HepG2 (cell line): ENCODE results near the gene SERHL2. TPM values are rescaled to one million over a fixed set of nuclear protein-coding genes. Genes with fewer than 3 reads are reported as not detected.

Experiments
- ATAC-seq: fragments of 200-7000 bp; cut with Tn5 transposase; 3 replicates; pipeline ENCODE4 v1.9.1; 2020; ENCODE audit warnings: mild to moderate bottlenecking, moderate library complexity
- BruUV-seq: library from RNA; stranded (reverse); fragments of 400-500 nt; replicated peaks from 2 replicates; lab custom pipeline; 2021; lab: Mats Ljungman, UMichigan
- CTCF ChIA-PET: fragments of 300-600 bp; formaldehyde crosslinking; extraction: SDS; loops from one replicate; lab custom pipeline; 2021; ENCODE audit warnings: low total read pairs, inconsistent platforms, low intra/inter-chr PET ratio; lab: Yijun Ruan, JAX
- POLR2A ChIA-PET: fragments of 350-600 bp; sonication (Branson Sonifier 250); formaldehyde crosslinking; loops from one replicate; lab custom pipeline; 2020; ENCODE audit warnings: antibody characterized with exemption, inconsistent platforms; lab: Yijun Ruan, JAX
- DNase-seq: peaks from one replicate; pipeline ENCODE4 v3.0.0-alpha.2; 2015; ENCODE audit warnings: low spot score
- FAIRE-seq: peaks from 3 replicates; lab custom pipeline; 2011; peaks lifted over from hg19 to GRCh38; lab: Jason Lieb, UNC
- H2AFZ ChIP-seq: one replicate; pipeline ENCODE4 v1.6.1; 2011; ENCODE audit warnings: low read length, inconsistent platforms
- H3K27ac ChIP-seq: fragments of 300-600 bp; 3 replicates; pipeline ENCODE4 v1.8.0; 2011; ENCODE audit warnings: mixed run types, mild to moderate bottlenecking, mixed read lengths, low read length, inconsistent platforms; ENCODE audit not compliant: insufficient read depth; ENCODE audit errors: extremely low read length
- H3K27me3 ChIP-seq, 2 experiments: fragments of 200-600 bp in 1 of 2; 2 replicates in 1 of 2; 3 replicates in 1 of 2; pipeline versions ENCODE4 v1.6.0 to v1.8.0; 2011; ENCODE audit warnings: low read length in 2 of 2, mild to moderate bottlenecking in 2 of 2, moderate library complexity in 2 of 2, inconsistent platforms in 1 of 2; ENCODE audit not compliant: insufficient read depth in 2 of 2, control insufficient read depth in 1 of 2
- H3K36me3 ChIP-seq, 2 experiments: fragments of 200-600 bp in 1 of 2; replicated peaks in 1 of 2; 2 replicates in 1 of 2; 3 replicates in 1 of 2; pipeline versions ENCODE4 v1.5.1 to v1.8.0; 2011; ENCODE audit warnings: low read length in 2 of 2, inconsistent platforms in 1 of 2; ENCODE audit not compliant: insufficient read depth in 2 of 2, control insufficient read depth in 1 of 2
- H3K4me1 ChIP-seq: 2 replicates; pipeline ENCODE4 v1.5.1; 2012; ENCODE audit warnings: low read length, inconsistent platforms; ENCODE audit not compliant: insufficient read depth
- H3K4me2 ChIP-seq: 2 replicates; pipeline ENCODE4 v1.6.0; 2011; ENCODE audit warnings: low read depth, low read length, inconsistent platforms
- H3K4me3 ChIP-seq, 3 experiments: fragments of 200-600 bp in 1 of 3; sonication (generic), shearing (Covaris generic) in 1 of 3; replicated peaks in 1 of 3; 2 replicates each; pipeline ENCODE4 v1.5.1; 2011 to 2016; ENCODE audit warnings: low read length in 3 of 3, inconsistent platforms in 2 of 3, low read depth in 2 of 3, mild to moderate bottlenecking in 2 of 3, control low read depth in 1 of 3, mixed read lengths in 1 of 3; ENCODE audit not compliant: insufficient read depth in 1 of 3
- H3K79me2 ChIP-seq: one replicate; pipeline ENCODE4 v1.6.1; 2011; ENCODE audit warnings: low read length, inconsistent platforms; ENCODE audit not compliant: insufficient read depth
- H3K9ac ChIP-seq: 2 replicates; pipeline ENCODE4 v1.6.0; 2011; ENCODE audit warnings: mild to moderate bottlenecking, low read depth, low read length, inconsistent platforms; ENCODE audit not compliant: insufficient read depth
- H3K9me3 ChIP-seq: 2 replicates; pipeline ENCODE4 v1.5.1; 2012; ENCODE audit warnings: mild to moderate bottlenecking, low read length
- H4K20me1 ChIP-seq: 2 replicates; pipeline ENCODE4 v1.6.0; 2011; ENCODE audit warnings: inconsistent platforms, mild to moderate bottlenecking, low read length, moderate library complexity; ENCODE audit not compliant: insufficient read depth
- DPF2 ChIP-seq: sonication (generic); formaldehyde crosslinking; IDR thresholded peaks from 2 replicates; pipeline ENCODE4 v1.4.0; 2020; ENCODE audit warnings: mild to moderate bottlenecking, low read depth, missing genetic modification reagents, borderline replicate concordance
- EP300 ChIP-seq, 3 experiments: sonication (generic) in 1 of 3; formaldehyde crosslinking in 1 of 3; IDR thresholded peaks; 2 replicates each; pipeline versions ENCODE4 v1.5.1 to v1.6.1; 2011 to 2020; ENCODE audit warnings: low read depth in 2 of 3, low read length in 2 of 3, borderline replicate concordance in 1 of 3, improper control_type of control experiment in 1 of 3, mild to moderate bottlenecking in 1 of 3, missing genetic modification reagents in 1 of 3, moderate library complexity in 1 of 3
- HNF1B ChIP-seq: sonication (generic); formaldehyde crosslinking; IDR thresholded peaks from 2 replicates; pipeline ENCODE4 v1.5.1; 2020; ENCODE audit warnings: mild to moderate bottlenecking, moderate library complexity, missing genetic modification reagents
- MEF2D ChIP-seq: sonication (generic); formaldehyde crosslinking; IDR thresholded peaks from 2 replicates; pipeline ENCODE4 v1.5.1; 2020; ENCODE audit warnings: mild to moderate bottlenecking, missing genetic modification reagents
- NFE2L1 ChIP-seq: sonication (generic); formaldehyde crosslinking; IDR thresholded peaks from 2 replicates; pipeline ENCODE4 v1.4.0; 2020; ENCODE audit warnings: missing genetic modification reagents, mild to moderate bottlenecking, borderline replicate concordance
- POLR2A ChIP-seq, 2 experiments: IDR thresholded peaks; 2 replicates each; pipeline ENCODE4 v1.6.1; 2011; ENCODE audit warnings: low read depth in 2 of 2, low read length in 2 of 2, mild to moderate bottlenecking in 1 of 2, moderate library complexity in 1 of 2; ENCODE audit not compliant: insufficient read depth in 1 of 2
- POLR2G ChIP-seq: fragments of 200-400 bp; formaldehyde crosslinking; IDR thresholded peaks from 2 replicates; pipeline ENCODE4 v1.6.1; 2018; ENCODE audit warnings: mild to moderate bottlenecking, low read depth, low read length, moderate library complexity
- REXO4 ChIP-seq: sonication (generic); formaldehyde crosslinking; IDR thresholded peaks from 2 replicates; pipeline ENCODE4 v1.8.0; 2022; ENCODE audit warnings: missing genetic modification reagents, mild to moderate bottlenecking, borderline replicate concordance
- SIN3A ChIP-seq: IDR thresholded peaks from 2 replicates; pipeline ENCODE4 v1.6.1; 2011; ENCODE audit warnings: low read depth, mild to moderate bottlenecking, control low read depth, low read length, borderline replicate concordance
- SKI ChIP-seq: fragments of 450-650 bp; IDR thresholded peaks from one replicate; pipeline ENCODE4 v1.6.1; 2018; ENCODE audit warnings: mild to moderate bottlenecking; ENCODE audit not compliant: partially characterized antibody
- THRA ChIP-seq: sonication (generic); formaldehyde crosslinking; IDR thresholded peaks from 2 replicates; pipeline ENCODE4 v1.4.0; 2020; ENCODE audit warnings: missing genetic modification reagents, borderline replicate concordance
- YEATS4 ChIP-seq: sonication (generic); formaldehyde crosslinking; IDR thresholded peaks from 2 replicates; pipeline ENCODE4 v1.4.0; 2020; ENCODE audit warnings: missing genetic modification reagents, borderline replicate concordance
- ZFYVE20 ChIP-seq: sonication (generic); formaldehyde crosslinking; IDR thresholded peaks from 2 replicates; pipeline ENCODE4 v1.8.0; 2023; ENCODE audit warnings: low read depth, mild to moderate bottlenecking, moderate library complexity, missing genetic modification reagents, borderline replicate concordance
- ZNF101 ChIP-seq: sonication (generic); formaldehyde crosslinking; IDR thresholded peaks from 2 replicates; pipeline ENCODE4 v1.4.0; 2020; ENCODE audit warnings: mild to moderate bottlenecking, low read depth, missing genetic modification reagents, borderline replicate concordance
- ZNF383 ChIP-seq: sonication (generic); formaldehyde crosslinking; IDR thresholded peaks from 2 replicates; pipeline ENCODE4 v1.4.0; 2020; ENCODE audit warnings: missing genetic modification reagents, mild to moderate bottlenecking, borderline replicate concordance
- WGBS: methylation state at CpG from one replicate; pipeline ENCODE4 v1.1.6; 2017; ENCODE audit warnings: low lambda C conversion rate; 5-methylcytosine and 5-hydroxymethylcytosine counted together
- in situ Hi-C: cut with HindIII; loops from 2 replicates; pipeline ENCODE4 v1.10.0; 2017; ENCODE audit warnings: low pct_unique_long_range_greater_than_20kb; ENCODE audit not compliant: extremely low pct_ligation_motif_present
- intact Hi-C: fragments of 100-400 bp; cut with micrococcal nuclease; formaldehyde crosslinking; loops from one replicate; pipeline ENCODE4 v1.10.0; 2022; ENCODE audit not compliant: unreplicated experiment
- polyA plus RNA-seq, 8 experiments: library from polyadenylated mRNA; depleted of rRNA in 3 of 8; stranded (reverse) in 7 of 8; unstranded in 1 of 8; fragments of >200 nt; fragmentation: Illumina TruSeq in 4 of 8; extraction: Trizol in 4 of 8; gene quantifications; 2 replicates each; pipeline versions ENCODE4 v1.2.1 to v1.2.3, GENCODE V29; 2011 to 2016; ENCODE audit warnings: low read depth in 4 of 8, missing spikeins in 1 of 8, mixed read lengths in 1 of 8; ENCODE audit not compliant: insufficient read depth in 1 of 8
- total RNA-seq, 5 experiments: library from RNA; depleted of rRNA; stranded (reverse); fragments of >200 nt; fragmentation: Illumina TruSeq; extraction: Trizol; gene quantifications; 2 replicates each; pipeline ENCODE4 v1.2.3, GENCODE V29; 2016; ENCODE audit warnings: low read depth in 1 of 5
- TF ChIP-seq, protein P1 (sequence below): sonication (generic); formaldehyde crosslinking; IDR thresholded peaks from 2 replicates; pipeline ENCODE4 v1.8.0; 2022; ENCODE audit warnings: missing genetic modification reagents, mild to moderate bottlenecking, inconsistent platforms, borderline replicate concordance
- TF ChIP-seq, protein P2 (sequence below): conservative IDR thresholded peaks from 2 replicates; pipeline ENCODE4 v1.6.1; 2018; ENCODE audit warnings: missing genetic modification reagents

The SERHL2 gene
- total and polyA plus RNA-seq, 2 of the 13 experiments (the other 11 are each of a cell fraction or from before 2014, with no cell fraction given), result 1.0 to 1.8 TPM

DNA sequence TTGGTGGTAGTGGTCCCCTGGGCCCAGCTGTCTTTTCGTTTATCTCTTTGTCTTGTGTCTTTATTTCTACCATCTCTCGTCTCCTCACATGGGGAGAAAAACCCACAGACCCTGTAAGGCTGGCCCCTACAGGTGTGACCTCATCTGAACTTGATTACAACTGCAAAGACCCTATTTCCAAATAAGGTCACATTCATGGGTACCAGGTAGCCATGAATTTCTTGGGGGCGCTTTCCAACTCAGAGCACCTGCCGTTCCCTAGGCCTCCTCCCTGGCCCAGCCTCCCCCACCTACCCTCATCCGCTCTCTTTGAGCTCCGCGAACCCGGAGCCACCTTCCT is 20.1 kb upstream of the SERHL2 start:
- H4K20me1 ChIP-seq, result no peaks in the 10 kb centered on the region
- WGBS, result 53% methylated on average over 6 of the region's 8 CpGs
- CTCF ChIA-PET, result interaction anchor here (1.7 kb wide), 1 partner anchor 80 kb away, joined by 4 read pairs; no protein-coding TSS in a partner anchor
- H3K4me2 ChIP-seq, result peak overlapping the region; percentile 79
- H3K36me3 ChIP-seq, result no peaks in the 10 kb centered on the region
- FAIRE-seq, result no peak
- no peaks in the 10 kb centered on the region for H3K9me3 ChIP-seq
- no TSS peak for BruUV-seq
- no peak for ATAC-seq
- no peak overlapping the region for H2AFZ ChIP-seq
- intact Hi-C loops, result no loop called here
- H3K4me1 ChIP-seq, result peaks cover 31% of the 10 kb centered on the region
- H3K9ac ChIP-seq, result no peak overlapping the region
- peak overlapping the region in 2 of 3 experiments; percentile 7 to 46; a peak in 4 of 6 replicates for H3K4me3 ChIP-seq
- POLR2A ChIA-PET, result interaction anchor here (1.3 to 2.0 kb wide), 2 partner anchors 13 to 79 kb away, joined by 4 to 9 read pairs; no protein-coding TSS in a partner anchor
- in situ Hi-C loops, result no loop called here
- H3K27ac ChIP-seq, result no peak overlapping the region
- no peaks in the 10 kb centered on the region for H3K79me2 ChIP-seq
- DNase-seq, result no peak
- no peaks in the 10 kb centered on the region; a peak in 1 of 5 replicates for H3K27me3 ChIP-seq
- TF ChIP-seq ZFYVE20 (CRISPR knock-in tag) (no peak), POLR2G (0 out of 2 replicates have a peak, but pooled peaks have one; percentile 26), THRA (CRISPR knock-in tag) (0 out of 2 replicates have a peak, but pooled peaks have one; percentile 39), REXO4 (CRISPR knock-in tag) (no peak), NFE2L1 (CRISPR knock-in tag) (no peak), POLR2A (IDR thresholded peaks at IDR 0.05; ENCODE audit: insufficient read depth in 1 of 2, low read depth in 2 of 2, low read length in 2 of 2) (0 out of 4 replicates have a peak, but pooled peaks of 1 of the 2 experiments have one; percentile 21), SIN3A (no peak), ZNF101 (no peak), YEATS4 (CRISPR knock-in tag) (0 out of 2 replicates have a peak, but pooled peaks have one; percentile 34), DPF2 (no peak), MEF2D (CRISPR knock-in tag) (no peak), SKI (no peak), HNF1B (CRISPR knock-in tag) (no peak), ZNF383 (CRISPR knock-in tag) (no peak), EP300 (IDR thresholded peaks at IDR 0.05; ENCODE audit: low read depth in 2 of 2, low read length in 2 of 2) (no peak), EP300 (CRISPR knock-in tag; IDR thresholded peaks at IDR 0.05; ENCODE audit: borderline replicate concordance) (0 out of 2 replicates have a peak, but pooled peaks have one; percentile 4)
- TF ChIP-seq, protein P1, sequence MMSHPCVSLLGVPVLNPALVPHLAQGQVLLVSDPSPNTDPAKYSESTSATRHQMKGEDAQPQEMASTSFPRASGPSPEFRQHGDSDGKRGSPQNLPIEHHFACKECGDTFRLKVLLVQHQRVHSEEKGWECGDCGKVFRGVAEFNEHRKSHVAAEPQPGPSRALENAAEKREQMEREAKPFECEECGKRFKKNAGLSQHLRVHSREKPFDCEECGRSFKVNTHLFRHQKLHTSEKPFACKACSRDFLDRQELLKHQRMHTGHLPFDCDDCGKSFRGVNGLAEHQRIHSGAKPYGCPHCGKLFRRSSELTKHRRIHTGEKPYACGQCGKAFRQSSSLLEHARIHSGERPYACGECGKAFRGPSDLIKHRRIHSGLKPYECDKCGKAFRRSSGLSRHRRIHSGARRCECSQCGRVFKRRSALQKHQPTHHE (CRISPR knock-in tag), result no peak
- TF ChIP-seq, protein P2, sequence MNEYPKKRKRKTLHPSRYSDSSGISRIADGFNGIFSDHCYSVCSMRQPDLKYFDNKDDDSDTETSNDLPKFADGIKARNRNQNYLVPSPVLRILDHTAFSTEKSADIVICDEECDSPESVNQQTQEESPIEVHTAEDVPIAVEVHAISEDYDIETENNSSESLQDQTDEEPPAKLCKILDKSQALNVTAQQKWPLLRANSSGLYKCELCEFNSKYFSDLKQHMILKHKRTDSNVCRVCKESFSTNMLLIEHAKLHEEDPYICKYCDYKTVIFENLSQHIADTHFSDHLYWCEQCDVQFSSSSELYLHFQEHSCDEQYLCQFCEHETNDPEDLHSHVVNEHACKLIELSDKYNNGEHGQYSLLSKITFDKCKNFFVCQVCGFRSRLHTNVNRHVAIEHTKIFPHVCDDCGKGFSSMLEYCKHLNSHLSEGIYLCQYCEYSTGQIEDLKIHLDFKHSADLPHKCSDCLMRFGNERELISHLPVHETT (CRISPR knock-in tag), result no peak
